GOT3 (cell line): ENCODE results near the gene NEU4.

Experiments
- DNase-seq: peaks from one replicate; lab custom pipeline; 2025; ENCODE audit warnings: mixed read lengths; lab: John Stamatoyannopoulos, UW

The NEU4 gene

DNA sequence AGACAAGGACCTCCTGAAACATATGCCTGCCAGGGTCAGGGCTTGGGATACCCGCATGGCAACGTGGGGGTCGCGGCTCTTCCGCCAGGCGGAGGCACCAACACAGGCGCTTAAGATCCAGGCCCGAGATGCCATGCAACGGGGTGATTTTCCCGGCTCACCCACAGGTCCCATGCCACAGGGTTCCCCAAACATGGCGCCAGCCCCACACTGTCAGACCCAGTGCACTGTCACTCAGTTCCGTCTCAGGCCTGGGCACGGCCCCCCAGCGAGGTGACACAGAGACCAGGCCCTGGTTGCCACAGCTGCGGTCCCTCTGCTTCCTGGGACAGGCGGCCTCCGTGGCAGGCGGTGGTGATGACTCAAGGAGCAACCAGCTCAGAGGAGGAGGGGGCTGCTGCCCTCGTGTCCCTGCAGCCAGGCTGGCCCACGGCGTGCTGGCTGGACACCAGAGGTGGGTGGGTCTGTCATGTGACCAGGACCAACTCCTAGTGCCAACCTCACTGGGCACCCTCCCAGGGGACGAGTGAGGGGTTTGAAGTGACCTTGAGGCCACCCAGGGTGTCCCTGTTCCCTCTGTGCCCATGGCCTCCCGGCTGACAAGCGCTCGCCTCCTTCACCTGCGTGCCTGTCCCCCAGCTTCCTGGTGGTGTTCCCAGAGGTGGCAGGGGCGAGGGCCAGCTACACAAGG, 44.8 kb downstream of the NEU4 start:
- no peak for DNase-seq

- no peak for DNase-seq
Observed at GRCh38 chr2:241854342-241855244, 45.6 kb downstream of the NEU4 start.

DNA sequence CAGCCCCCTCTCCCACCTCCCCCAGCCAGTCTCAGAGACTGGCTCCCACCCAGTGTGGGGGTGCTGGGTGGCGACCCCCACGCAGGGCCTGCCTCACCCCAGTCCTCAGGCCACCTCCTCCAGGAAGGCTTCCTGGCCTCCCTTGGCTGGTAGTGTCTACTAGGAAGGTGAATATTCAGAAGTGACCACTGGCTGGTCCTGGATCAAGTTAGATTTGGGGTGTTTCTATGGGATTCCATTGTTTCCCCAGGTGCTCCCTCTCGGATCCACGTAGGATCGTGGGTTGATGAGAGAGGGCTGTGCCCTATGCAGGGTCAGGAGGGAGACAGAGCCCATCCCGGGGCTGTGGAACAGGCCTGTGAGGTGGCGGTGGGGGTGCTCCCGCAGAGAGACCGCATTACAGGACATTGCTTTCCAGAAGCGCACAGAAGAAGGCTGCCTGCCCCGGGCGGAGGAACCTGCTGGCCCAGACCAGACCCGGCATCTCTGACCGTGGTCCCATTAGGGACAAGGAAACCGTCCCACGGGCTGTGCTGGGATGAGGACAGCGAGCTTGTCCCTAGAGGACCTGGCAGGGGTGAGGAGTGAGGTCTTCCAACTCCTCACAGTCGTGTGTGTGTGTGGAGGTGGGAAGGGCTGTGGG, 46.4 kb downstream of the NEU4 start:
- DNase-seq: no peak

- DNase-seq: no peak
Observed at GRCh38 chr2:241855888-241856422, 47.0 kb downstream of the NEU4 start.

- no peak for DNase-seq
Observed at GRCh38 chr2:241857041-241857541, 48.1 kb downstream of the NEU4 start.

GRCh38 chr2:241857572-241858121, 48.7 kb downstream of the NEU4 start:
- no peak for DNase-seq

DNA sequence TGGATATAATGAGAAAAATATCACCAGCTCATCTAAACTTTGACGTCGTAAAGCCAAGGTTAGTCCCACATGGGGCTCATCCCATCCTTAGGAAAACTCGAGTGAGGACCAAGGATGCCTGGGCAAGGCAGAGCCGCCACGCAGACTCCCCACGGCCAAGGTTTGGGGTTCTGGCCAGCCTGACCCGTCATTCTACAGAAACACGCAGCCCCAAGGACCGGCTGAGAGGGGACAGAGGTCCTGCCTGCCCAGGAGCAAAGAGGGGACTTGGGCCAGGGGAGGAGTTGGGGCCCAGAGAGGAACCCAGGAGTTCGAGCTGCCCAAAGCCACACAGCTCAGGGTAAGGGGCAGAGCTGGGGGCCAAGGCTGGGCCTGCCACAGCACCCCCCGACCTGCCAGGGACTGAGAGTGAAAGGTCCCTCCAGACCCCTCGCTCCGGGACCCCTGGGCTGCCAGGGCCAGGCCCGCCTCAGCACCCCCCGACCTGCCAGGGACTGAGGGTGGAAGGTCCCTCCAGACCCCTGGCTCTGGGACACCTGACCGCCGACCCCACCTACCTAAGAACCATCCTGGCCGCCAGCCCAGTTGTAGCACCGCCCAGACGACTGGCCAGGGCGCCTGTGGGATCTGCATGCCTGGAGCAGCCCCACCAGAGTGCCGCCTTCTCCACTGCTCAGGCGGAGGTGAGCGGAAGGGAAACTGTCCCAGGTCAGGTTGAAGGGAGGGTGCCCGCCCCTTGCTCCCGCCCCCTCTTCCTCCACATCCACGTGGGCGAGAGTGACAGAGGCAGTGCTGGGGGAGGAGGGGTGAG, 49.4 kb downstream of the NEU4 start, which contains the start of gene PDCD1:
Gene PDCD1, minus strand, starts transcription at position 689 of the 811 bp plus-strand sequence. Its CDS starts 56 bp downstream, at position 633.
- DNase-seq: no peak

DNA sequence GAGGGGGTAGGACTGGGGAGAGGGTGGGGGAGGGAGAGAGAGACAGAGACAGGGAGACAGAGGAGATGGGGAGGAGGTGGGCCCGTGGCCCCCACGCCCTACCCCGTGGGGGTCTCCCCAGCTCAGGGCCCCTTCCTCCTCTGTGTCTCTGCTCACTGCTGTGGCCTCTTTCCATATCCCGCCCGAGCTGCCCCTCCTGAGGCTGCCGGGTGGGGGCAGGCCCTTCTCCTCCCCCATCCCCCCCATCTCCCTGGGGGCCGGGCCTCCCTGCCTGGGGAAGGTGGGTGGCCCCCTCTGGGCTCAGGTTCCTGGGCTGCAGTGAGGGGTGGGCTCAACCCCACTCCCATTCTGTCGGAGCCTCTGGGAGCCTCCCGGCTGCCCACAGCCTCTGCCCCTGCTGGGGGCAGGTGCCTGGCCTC, 50.0 kb downstream of the NEU4 start:
- no peak for DNase-seq

DNA sequence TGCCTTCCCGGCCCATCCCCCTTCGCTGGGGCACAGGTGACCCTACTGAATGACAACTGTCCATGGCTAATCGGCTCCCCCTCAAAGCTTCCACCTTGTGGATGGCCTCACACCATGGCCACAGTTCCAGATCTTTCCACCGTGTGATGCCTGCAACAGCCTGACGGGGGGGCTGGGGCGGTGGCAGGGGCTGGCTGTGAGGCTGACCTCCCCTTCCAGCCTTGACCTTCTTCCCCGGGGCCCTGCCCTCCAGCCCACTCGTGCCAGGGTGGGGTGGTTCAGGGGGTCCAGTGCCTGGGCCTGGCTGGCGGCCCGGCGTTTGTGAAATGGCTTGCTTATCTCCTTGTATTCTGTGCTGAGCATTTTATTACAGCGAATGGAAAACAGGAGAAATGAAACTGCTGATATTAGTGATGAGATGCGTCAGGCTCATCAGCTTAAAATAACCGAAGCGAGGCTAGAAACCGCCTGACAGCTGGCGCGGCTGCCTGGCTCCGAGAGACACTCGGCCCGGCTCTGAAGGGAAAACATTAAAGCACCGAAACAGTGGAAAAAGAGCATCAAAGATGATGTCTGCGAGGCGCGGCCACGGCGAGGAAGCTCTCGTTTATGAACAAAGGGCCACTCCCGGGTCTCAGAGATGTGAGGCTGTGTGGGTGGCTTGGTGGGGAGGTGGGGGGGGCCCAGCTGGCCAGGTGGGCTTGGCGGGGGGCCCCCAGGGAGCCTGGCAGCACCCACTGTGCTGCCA, 50.6 kb downstream of the NEU4 start:
- DNase-seq: no peak

GRCh38 chr2:241860184-241861078, 51.4 kb downstream of the NEU4 start:
- DNase-seq: no peak

DNA sequence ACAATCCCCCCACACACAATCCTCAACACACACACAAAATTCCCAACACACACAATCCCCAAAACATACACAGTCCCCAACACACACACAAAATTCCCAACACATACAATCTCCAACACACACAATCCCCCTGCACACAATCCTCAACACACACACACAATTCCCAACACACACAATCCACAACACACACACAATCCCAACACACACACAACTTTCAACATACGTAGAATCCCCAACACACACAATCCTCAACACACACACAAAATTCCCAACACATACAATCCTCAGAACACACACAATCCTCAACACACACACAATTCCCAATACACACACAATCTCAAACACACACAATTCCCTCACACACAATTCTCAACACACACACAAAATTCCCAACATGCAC, 52.3 kb downstream of the NEU4 start:
- no peak for DNase-seq

- DNase-seq: no peak
Observed at GRCh38 chr2:241862093-241862492, 53.1 kb downstream of the NEU4 start.

DNA sequence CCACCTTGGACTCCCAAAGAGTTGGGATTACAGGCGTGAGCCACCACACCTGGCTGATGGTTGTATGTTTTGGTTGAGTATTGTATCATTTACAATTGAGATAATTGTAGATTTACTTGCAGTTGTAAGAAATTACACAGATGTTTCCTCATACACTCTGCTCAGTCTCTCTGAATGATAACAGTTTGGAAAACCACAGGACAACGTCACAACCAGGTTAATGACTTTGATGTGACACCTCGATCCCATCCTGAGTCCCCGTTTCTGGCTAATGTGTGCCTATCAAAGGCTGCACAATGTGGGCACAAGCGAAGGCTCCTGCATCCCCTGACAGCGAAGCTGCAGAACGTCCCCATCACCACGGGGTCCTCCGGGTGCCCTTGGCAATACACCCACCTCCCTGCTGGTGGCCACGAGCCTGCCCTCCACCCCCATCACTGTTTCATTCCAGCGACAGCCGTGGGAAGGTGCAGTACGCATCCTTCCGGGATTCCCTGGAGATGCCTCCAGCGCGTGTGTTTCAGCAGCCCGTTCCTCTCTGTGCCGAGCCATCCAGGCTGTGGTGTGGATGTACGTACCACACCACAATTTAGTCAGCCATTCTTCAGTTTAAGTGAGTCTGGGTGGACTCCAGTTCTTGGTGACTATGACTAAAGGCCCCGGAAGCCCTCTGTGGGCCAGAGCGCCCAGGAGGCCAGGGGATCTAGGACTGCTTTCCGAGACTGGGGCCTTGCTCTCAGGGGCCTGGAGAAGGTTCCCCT, 54.0 kb downstream of the NEU4 start:
- no peak for DNase-seq

- DNase-seq: peak; percentile 14
Observed at GRCh38 chr2:241863536-241863954, 54.6 kb downstream of the NEU4 start.

DNA sequence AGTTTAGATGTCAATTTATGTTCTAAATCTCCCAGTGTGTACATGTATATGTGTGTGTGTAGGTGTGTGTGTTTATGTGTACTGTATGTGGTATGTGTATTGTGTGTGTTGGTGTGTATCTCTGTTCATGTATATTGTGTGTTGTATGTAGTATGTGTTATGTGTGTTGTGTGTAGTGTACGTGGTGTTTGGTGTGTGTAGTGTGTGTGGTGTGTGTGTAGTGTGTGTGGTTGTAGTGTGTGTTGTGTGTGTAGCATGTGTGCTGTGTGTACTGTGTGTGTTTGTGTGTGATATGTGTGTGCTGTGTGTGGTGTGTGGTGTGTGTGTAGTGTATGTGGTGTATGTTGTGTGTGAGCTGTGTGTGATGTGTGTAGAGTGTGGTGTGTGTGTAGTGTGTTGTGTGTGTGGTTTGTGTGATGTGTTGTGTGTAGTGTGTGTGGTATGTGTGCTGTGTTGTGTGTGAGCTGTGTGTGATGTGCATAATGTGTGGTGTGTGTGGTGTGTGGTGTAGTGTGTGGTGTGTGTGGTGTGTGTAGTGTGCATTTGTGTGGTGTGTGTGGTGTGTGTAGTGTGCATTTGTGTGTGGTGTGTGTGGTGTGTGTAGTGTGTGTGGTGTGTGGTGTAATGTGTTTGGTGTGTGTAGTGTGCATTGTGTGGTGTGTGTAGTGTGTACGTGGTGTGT, 55.3 kb downstream of the NEU4 start:
- DNase-seq: no peak

DNA sequence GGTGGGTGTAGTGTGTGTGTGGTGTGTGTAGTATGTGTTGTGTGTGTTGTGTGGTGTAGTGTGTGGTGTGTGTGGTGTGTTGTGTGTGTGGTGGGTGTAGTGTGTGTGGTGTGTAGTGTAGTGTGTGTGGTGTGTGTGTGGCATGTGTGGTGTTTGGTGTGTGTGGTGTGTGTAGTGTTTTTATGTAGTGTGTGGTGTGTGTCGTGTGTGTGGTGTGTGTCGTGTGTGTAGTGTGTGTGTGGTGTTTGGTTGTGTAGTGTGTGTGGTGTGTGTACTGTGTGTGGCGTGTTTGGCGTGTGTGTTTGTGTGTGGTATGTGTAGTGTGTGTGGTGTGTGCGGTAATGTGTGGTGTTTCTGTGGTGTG, 55.8 kb downstream of the NEU4 start:
- no peak for DNase-seq

DNA sequence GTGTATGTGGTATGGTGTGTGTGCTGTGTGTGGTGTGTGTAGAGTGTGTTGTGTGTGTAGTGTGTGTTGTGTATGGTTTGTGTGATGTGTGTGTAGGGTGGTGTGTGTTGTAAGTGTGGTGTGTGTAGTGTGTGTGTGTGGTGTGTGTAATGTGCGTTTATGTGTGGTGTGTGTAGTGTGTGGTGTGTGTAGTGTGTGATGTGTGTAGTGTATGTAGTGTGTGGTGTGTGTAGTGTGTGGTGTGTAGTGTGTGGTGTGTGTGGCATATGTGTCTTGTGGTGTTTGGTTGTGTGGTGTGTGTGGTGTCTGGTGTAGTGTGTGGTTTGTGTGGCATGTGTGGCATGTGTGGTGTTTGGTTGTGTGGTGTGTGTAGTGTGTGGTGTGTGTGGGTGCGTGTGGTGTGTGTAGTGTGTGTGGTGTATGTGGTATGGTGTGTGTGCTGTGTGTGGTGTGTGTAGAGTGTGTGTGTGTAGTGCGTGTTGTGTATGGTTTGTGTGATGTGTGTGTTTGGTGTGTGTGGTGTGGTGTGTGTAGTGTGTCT, 56.5 kb downstream of the NEU4 start:
- no peak for DNase-seq
